ENCODE results near the gene IL1F10. TPM values are rescaled to one million over a fixed set of nuclear protein-coding genes. Genes with fewer than 3 reads are reported as not detected.

IL1F10 gene
- total RNA-seq, 1 donor from 2014 or later, result not detected

GRCh38 chr2:113111121-113111520, 43.4 kb downstream of the IL1F10 start:
- Histone ChIP-seq H3K36me3 (ENCODE audit: insufficient read depth, low read length) (no peaks in the 10 kb centered on the region), H3K4me1 (ENCODE audit: insufficient read depth, low read length) (no peaks in the 10 kb centered on the region), H3K27ac (ENCODE audit: low read depth, low read length) (no peak overlapping the region), H3K4me2 (ENCODE audit: low read length) (no peak overlapping the region), H2AFZ (ENCODE audit: low read depth, low read length) (no peak overlapping the region), H3K9ac (ENCODE audit: low read length) (no peak overlapping the region), H3K9me3 (ENCODE audit: insufficient read depth, low read depth, low read length) (no peaks in the 10 kb centered on the region), H4K20me1 (ENCODE audit: insufficient read depth, low read length) (no peaks in the 10 kb centered on the region), H3K4me3 (ENCODE audit: insufficient read depth, low read depth, low read length) (no peak overlapping the region), H3K27me3 (ENCODE audit: insufficient read depth, low read length) (peaks cover 23% of the 10 kb centered on the region), H3K79me2 (ENCODE audit: insufficient read depth, low read length) (no peaks in the 10 kb centered on the region)
- Mint-ChIP-seq H3K36me3 (ENCODE audit: low read depth, unreplicated experiment) (no peaks in the 10 kb centered on the region), H3K27ac (ENCODE audit: unreplicated experiment) (no peak overlapping the region), H3K27me3 (ENCODE audit: low read depth, unreplicated experiment) (peaks cover 8% of the 10 kb centered on the region), H3K4me3 (ENCODE audit: unreplicated experiment) (no peak overlapping the region), H3K9me3 (ENCODE audit: unreplicated experiment) (no peaks in the 10 kb centered on the region), H3K4me1 (ENCODE audit: low read depth, unreplicated experiment) (no peaks in the 10 kb centered on the region)
- DNase-seq (ENCODE audit: low read depth) (no peak), FAIRE-seq (no peak)
- TF ChIP-seq CTCF (IDR thresholded peaks at IDR 0.05; ENCODE audit: insufficient read depth, low read depth, low read length) (no peak), EZH2 (IDR thresholded peaks at IDR 0.05; ENCODE audit: insufficient read depth, low read length) (no peak)

GRCh38 chr2:113111823-113112287, 44.1 kb downstream of the IL1F10 start:
- TF ChIP-seq EZH2 (IDR thresholded peaks at IDR 0.05; ENCODE audit: insufficient read depth, low read length), result no peak
- no peak for TF ChIP-seq CTCF (IDR thresholded peaks at IDR 0.05; ENCODE audit: insufficient read depth, low read depth, low read length)
- Histone ChIP-seq H3K27me3 (ENCODE audit: insufficient read depth, low read length) (peaks cover 20% of the 10 kb centered on the region), H4K20me1 (ENCODE audit: insufficient read depth, low read length) (no peaks in the 10 kb centered on the region), H3K4me3 (ENCODE audit: insufficient read depth, low read depth, low read length) (no peak overlapping the region), H3K36me3 (ENCODE audit: insufficient read depth, low read length) (no peaks in the 10 kb centered on the region), H3K9me3 (ENCODE audit: insufficient read depth, low read depth, low read length) (no peaks in the 10 kb centered on the region), H3K4me1 (ENCODE audit: insufficient read depth, low read length) (no peaks in the 10 kb centered on the region), H3K4me2 (ENCODE audit: low read length) (no peak overlapping the region), H3K27ac (ENCODE audit: low read depth, low read length) (no peak overlapping the region), H3K9ac (ENCODE audit: low read length) (no peak overlapping the region), H3K79me2 (ENCODE audit: insufficient read depth, low read length) (no peaks in the 10 kb centered on the region), H2AFZ (ENCODE audit: low read depth, low read length) (no peak overlapping the region)
- no peak for FAIRE-seq
- H3K4me1 Mint-ChIP-seq (ENCODE audit: low read depth, unreplicated experiment), result no peaks in the 10 kb centered on the region
- H3K27me3 Mint-ChIP-seq (ENCODE audit: low read depth, unreplicated experiment), result peaks cover 8% of the 10 kb centered on the region
- H3K27ac Mint-ChIP-seq (ENCODE audit: unreplicated experiment), result no peak overlapping the region
- no peaks in the 10 kb centered on the region for H3K36me3 Mint-ChIP-seq (ENCODE audit: low read depth, unreplicated experiment)
- H3K9me3 Mint-ChIP-seq (ENCODE audit: unreplicated experiment), result no peaks in the 10 kb centered on the region
- DNase-seq (ENCODE audit: low read depth), result no peak
- no peak overlapping the region for H3K4me3 Mint-ChIP-seq (ENCODE audit: unreplicated experiment)

- no peaks in the 10 kb centered on the region for H3K9me3 Mint-ChIP-seq (ENCODE audit: unreplicated experiment)
- Histone ChIP-seq H3K36me3 (ENCODE audit: insufficient read depth, low read length) (no peaks in the 10 kb centered on the region), H3K27me3 (ENCODE audit: insufficient read depth, low read length) (peaks cover 20% of the 10 kb centered on the region), H2AFZ (ENCODE audit: low read depth, low read length) (no peak overlapping the region), H3K4me1 (ENCODE audit: insufficient read depth, low read length) (no peaks in the 10 kb centered on the region), H3K27ac (ENCODE audit: low read depth, low read length) (no peak overlapping the region), H3K79me2 (ENCODE audit: insufficient read depth, low read length) (no peaks in the 10 kb centered on the region), H3K9me3 (ENCODE audit: insufficient read depth, low read depth, low read length) (no peaks in the 10 kb centered on the region), H3K4me2 (ENCODE audit: low read length) (no peak overlapping the region), H3K4me3 (ENCODE audit: insufficient read depth, low read depth, low read length) (no peak overlapping the region), H4K20me1 (ENCODE audit: insufficient read depth, low read length) (no peaks in the 10 kb centered on the region), H3K9ac (ENCODE audit: low read length) (no peak overlapping the region)
- H3K27ac Mint-ChIP-seq (ENCODE audit: unreplicated experiment), result no peak overlapping the region
- H3K27me3 Mint-ChIP-seq (ENCODE audit: low read depth, unreplicated experiment), result peaks cover 8% of the 10 kb centered on the region
- no peak for FAIRE-seq
- H3K4me1 Mint-ChIP-seq (ENCODE audit: low read depth, unreplicated experiment), result no peaks in the 10 kb centered on the region
- no peak overlapping the region for H3K4me3 Mint-ChIP-seq (ENCODE audit: unreplicated experiment)
- no peak for TF ChIP-seq EZH2 (IDR thresholded peaks at IDR 0.05; ENCODE audit: insufficient read depth, low read length)
- no peak for TF ChIP-seq CTCF (IDR thresholded peaks at IDR 0.05; ENCODE audit: insufficient read depth, low read depth, low read length)
- no peaks in the 10 kb centered on the region for H3K36me3 Mint-ChIP-seq (ENCODE audit: low read depth, unreplicated experiment)
- no peak for DNase-seq (ENCODE audit: low read depth)
Observed at GRCh38 chr2:113112441-113112840, 44.7 kb downstream of the IL1F10 start.
